ENCODE data around the gene CSTPP1.
"Not testable (repeated sequence)": the region's sequence is repeated elsewhere in the genome, so short reads cannot be mapped to it uniquely, and the experiment has no call there.

CSTPP1 gene

DNA sequence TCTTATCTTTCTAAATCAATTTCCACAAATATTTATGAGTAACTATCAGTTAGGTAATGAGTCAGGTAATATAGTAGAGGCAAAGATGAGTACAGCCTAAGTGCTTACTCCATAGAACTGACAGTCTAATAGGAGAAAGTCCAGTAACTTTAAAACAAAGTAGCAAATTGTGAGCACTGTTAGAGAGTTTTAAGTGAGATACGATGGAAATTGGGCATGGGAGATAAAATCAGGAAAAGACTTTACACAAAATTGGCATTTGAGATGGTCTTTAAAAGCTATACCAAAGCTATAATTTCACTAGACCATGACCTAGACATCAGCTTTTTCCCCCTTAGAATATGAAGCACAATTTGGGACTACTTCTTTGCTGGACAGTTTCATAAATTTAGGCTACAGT lies 113.7 kb downstream of the CSTPP1 start:
- DNase-seq (ENCODE audit: low spot score) = no peak

GRCh38 chr11:47051217-47051616 lies 114.7 kb downstream of the CSTPP1 start:
- no peak for DNase-seq (ENCODE audit: low spot score)

DNA sequence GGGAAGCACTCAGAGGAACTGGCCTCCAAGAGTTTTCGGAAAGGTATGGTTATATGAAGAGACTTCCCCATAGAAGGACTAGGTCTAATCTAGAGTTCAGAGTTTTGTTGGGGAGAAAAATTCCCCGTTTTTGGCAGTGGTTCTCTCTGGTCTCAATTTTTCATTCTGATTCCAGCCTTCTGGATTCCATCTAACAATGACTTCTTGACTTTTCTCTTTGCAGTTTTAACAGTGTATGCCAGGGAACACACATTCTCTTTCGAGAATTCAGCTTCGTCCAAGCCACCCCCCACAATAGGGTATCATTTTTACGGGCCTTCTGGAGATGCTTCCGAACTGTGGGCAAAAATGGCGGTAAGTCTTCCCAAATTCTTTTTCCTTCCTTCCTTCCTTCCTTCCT lies 115.6 kb downstream of the CSTPP1 start:
- DNase-seq (ENCODE audit: low spot score) = no peak

DNA sequence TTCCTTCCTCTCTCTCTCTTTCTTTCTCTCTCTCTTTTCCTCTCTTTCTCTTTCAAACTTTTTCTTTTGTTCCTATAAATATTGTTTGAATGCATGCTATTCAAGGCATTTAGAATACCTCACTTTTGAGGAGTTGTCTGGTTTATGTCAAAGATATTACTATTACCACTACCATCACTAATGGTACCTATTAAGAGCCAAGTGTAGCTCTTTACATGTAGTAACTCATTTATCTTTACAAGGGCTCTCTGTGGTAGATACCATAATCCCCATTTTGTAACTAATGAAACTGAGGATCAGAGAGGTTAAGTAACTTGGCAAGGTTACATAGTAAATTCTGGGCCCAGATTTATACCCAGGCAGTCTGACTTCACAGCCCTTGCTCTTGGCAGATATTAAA lies 116.0 kb downstream of the CSTPP1 start:
- DNase-seq (ENCODE audit: low spot score) = no peak

DNA sequence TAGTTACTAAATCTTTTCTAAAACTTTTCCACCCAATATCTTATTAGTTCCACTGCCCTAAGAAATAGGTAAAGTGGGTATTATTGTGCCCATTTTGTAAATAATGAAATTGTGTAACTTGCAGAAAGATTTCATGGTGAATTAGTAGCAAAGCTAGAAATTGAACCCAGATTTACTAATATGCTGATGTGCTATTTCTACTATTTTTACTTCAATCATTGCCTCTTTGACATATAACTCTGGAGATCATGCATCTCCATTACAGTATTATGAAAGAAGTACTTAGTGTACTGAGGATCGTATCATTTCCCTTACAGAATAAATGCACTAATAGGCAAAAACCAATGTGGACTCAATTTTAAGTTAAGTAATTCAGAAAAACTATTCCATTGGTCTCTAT lies 119.0 kb downstream of the CSTPP1 start:
- no peak for DNase-seq (ENCODE audit: low spot score)

- DNase-seq (ENCODE audit: low spot score) = no peak
Observed at GRCh38 chr11:47056261-47056915, 119.8 kb downstream of the CSTPP1 start.

DNA sequence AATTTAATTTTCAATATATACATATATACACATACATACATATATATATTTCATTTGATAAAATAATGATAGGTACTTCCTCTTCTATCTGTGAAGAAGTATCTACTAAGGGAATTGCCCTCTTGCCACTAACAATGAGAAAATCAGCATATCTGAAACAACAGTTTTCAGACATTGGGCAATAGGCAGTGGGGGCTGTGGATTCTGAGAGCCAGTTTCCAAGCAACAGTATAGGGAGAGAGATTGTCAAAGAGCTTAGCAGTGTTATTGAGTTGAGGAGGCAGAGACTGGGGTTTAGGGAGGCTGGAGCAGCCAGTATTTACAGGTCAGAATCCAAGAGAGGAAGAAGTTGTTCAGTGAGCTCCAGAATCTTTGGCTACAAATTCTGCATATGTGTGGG lies 120.8 kb downstream of the CSTPP1 start:
- no peak for DNase-seq (ENCODE audit: low spot score)

GRCh38 chr11:47060807-47061206 lies 124.2 kb downstream of the CSTPP1 start:
- DNase-seq (ENCODE audit: low spot score) = no peak

DNA sequence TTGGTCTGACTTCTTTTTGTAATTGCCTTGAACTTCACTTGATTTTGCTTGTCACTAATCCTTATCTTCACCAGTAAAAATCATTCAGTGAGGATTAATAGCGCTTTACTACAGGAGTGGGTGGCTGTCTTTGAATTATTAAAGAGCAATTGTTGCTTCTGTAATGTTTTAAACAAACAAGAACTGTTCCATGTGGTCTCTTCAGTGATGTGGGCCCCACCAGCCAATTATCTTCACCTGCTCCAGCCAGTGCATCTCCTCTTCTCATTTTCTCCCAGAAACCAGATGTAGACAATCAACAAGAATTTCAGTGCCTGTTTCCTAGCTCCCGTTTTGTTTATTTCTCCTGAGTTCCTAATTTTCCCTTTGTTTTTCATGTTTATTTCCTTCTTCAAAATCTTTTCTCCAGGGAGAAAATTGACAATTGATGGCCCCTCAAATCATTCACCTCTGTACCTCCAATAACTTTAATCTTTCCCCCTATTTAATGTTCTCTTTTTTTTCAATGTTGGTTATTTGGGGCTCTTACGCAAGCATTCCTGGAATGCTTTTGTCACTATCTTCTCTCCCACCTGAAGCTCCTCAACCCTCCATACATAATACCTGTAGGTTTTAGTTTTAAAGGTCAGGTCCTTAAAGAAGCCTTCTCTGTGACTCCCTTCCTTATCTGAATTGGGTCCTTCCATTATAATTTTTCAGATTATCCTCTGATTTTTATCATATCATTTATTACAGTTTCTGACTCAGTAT lies 125.0 kb downstream of the CSTPP1 start:
- DNase-seq (ENCODE audit: low spot score) = no peak

- no peak for DNase-seq (ENCODE audit: low spot score)
Observed at GRCh38 chr11:47062736-47063135, 126.2 kb downstream of the CSTPP1 start.

DNA sequence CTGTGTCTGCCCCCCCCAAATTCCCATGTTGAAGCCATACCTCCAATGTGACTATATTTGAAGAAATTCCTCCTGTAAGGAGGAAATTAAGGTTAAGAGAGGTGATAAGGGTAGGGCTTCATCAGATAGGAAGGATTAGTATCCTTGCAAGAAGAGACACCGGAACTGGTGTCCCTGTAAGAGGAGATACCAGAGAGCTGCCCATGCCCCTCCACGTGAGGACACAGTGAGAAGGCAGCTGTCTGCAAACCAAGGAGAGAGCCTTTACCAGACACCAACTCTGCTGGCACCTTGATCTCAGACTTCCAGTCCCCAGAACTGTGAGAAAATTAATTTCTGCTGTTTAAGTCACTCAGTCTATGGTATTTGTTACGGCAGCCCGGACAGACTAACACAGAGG lies 130.8 kb downstream of the CSTPP1 start:
- no peak for DNase-seq (ENCODE audit: low spot score)

- no peak for DNase-seq (ENCODE audit: low spot score)
Observed at GRCh38 chr11:47070769-47071168, 134.2 kb downstream of the CSTPP1 start.

DNA sequence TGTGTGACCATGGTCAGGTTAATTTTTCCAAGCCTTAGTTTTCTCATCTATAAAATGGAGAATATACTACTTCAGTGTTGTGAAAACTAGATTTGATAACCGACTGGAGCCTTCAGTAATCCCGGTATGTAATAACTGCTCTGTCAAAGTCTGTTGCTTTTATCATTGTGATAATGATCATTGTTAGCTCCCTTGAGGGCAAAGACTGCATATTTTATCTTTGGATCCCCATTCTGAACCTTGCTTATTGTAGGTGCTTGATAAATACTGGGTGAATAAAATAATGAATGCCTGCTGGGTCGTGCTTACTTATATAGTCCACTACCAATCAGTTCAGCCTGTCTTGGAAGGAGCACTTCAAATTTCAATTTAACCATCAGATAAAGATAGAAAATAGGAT lies 134.8 kb downstream of the CSTPP1 start:
- DNase-seq (ENCODE audit: low spot score) = no peak

DNA sequence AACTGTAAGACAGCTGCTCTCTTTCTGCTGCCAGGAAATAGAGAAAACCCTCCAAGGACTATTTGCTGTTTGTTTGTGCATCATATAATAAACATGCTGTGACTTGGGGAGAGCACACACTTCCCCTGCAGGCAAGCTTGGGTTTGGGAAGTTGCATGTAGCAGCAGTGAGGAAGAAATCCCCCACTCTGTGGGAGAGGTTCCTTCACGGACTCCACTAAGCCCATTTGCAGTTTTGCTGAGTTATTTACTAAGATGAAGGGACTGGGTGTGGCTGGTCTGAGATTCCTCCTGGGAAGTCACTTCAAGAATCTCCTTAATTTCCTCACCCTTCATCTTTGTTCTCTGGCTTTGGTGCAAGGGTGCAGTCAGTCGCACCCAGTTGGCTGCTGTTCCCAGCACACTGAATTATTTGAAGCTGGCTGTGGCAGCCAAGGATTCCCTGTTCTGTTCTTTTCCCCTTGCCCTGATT lies 135.3 kb downstream of the CSTPP1 start:
- no peak for DNase-seq (ENCODE audit: low spot score)

GRCh38 chr11:47078751-47079521 lies 142.4 kb downstream of the CSTPP1 start:
- no peak for DNase-seq (ENCODE audit: low spot score)

DNA sequence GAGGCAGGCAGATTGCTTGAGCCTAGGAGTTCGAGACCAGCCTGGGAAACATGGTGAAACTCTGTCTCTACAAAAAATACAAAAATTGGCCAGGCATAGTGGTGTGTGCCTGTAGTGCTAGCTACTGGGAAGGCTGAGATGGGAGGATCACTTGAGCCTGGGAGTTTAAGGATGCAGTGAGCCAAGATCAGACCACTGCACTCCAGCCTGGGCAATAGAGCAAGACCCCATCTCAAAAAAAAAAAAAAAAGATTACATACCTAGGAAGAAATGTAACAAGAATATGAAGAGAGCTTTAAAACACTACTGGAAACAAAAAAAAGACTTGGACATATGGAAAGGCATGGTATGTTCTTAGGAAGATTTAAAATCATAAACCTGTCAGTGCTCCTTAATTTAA lies 144.2 kb downstream of the CSTPP1 start:
- DNase-seq (ENCODE audit: low spot score) = not testable (repeated sequence)

DNA sequence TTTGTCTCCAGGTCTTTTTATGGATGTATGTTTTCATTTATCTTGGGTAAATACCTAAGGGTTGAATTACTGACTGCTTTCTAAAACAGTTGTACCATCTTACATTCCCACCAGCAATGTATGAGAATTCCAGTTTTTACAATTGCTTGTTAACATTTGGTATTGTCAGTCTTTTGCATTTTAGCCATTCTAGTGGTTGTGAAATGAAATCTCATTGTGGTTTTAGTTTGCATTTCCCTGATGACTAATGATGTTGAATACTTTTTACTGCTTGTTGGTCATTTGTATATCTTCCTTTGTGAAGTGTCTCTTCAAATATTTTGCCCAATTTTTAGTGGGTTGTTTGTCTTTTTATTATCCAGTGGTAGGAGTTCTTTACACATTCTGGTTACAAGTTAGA lies 147.4 kb downstream of the CSTPP1 start:
- no peak for DNase-seq (ENCODE audit: low spot score)

DNA sequence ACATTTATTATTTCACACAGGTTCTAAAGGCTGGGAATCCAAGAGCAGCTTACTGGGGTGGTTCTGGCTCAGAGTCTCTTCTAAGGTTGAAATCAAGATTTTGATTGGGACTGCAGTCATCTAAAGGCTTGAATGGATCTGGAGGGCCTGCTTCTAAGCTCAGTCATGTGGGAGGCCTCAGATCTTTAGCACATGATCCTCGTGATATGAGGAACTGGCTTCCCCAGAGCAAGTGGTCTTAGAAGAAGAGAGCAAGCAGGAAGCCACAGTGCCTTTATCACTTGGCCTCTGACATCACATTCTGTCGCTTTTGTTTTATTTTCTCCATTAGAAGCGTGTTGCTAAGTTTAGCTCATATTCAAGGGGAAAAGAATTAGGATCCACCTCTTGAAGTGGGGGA lies 151.2 kb downstream of the CSTPP1 start:
- DNase-seq (ENCODE audit: low spot score) = no peak

DNA sequence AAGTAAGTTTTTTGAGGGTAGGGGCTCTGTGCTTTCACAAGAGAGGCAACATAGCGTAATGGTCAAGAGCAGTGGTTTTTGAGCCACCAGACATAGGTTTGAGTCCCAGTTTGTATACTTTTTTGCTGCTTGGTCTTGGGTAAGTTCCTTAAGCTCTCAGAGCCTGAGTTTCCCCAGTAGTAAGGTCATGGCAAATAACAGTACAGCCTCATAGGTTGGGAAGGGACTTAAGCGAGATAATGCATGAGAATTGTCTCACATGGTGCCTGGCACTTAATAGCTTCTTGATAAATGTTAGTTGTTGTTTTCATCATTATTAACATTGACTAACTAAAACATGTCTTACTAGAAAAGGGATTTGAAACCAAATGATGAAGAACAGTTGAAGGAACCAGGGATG lies 157.0 kb downstream of the CSTPP1 start:
- DNase-seq (ENCODE audit: low spot score) = no peak

DNA sequence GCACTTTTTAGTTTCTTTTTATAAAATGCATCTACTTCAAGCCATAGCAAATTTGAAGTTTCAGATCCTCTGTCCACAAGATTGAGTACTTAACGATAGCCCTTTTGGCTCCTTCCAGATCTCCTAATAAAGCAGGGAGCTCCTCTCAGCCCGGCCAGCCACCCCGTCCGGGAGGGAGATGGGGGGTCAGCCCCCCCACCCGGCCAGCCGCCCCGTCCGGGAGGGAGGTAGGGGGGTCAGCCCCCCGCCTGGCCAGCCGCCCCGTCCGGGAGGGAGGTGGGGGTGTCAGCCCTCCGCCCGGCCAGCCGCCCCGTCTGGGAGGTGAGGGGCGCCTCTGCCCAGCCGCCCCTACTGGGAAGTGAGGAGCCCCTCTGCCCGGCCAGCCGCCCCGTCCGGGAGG lies 160.3 kb downstream of the CSTPP1 start:
- not testable (repeated sequence) for DNase-seq (ENCODE audit: low spot score)

GRCh38 chr11:47098223-47098622 lies 161.7 kb downstream of the CSTPP1 start:
- not testable (repeated sequence) for DNase-seq (ENCODE audit: low spot score)

GRCh38 chr11:47099214-47099917 lies 162.8 kb downstream of the CSTPP1 start:
- DNase-seq (ENCODE audit: low spot score) = no peak

Data from germinal center (tissue), 1 donor.